Hepatocyte (in vitro differentiated cells): ENCODE data around the gene PRDM11. TPM values are rescaled to one million over a fixed set of nuclear protein-coding genes. Genes with fewer than 3 reads are reported as not detected.

Source experiments
- DNase-seq: peaks from one replicate; pipeline ENCODE4 v3.0.0-alpha.2; 2016; ENCODE audit warnings: low spot score
- H2AFZ ChIP-seq: fragments of 200-600 bp; sonication (generic); 2 replicates; pipeline ENCODE4 v1.6.0; 2016; ENCODE audit warnings: antibody characterized with exemption, mild to moderate bottlenecking
- H3K27ac ChIP-seq: fragments of 200-600 bp; sonication (generic); 2 replicates; pipeline ENCODE4 v1.5.1; 2016; ENCODE audit warnings: mild to moderate bottlenecking
- H3K27me3 ChIP-seq: fragments of 200-600 bp; sonication (generic); 2 replicates; pipeline ENCODE4 v1.6.1; 2016
- H3K36me3 ChIP-seq: fragments of 200-600 bp; sonication (generic); replicated peaks from 2 replicates; pipeline ENCODE4 v1.5.1; 2016; ENCODE audit warnings: low read depth; ENCODE audit not compliant: insufficient read depth
- H3K4me1 ChIP-seq: fragments of 200-600 bp; sonication (generic); 2 replicates; pipeline ENCODE4 v1.5.1; 2016; ENCODE audit warnings: mild to moderate bottlenecking, moderate library complexity; ENCODE audit not compliant: insufficient read depth
- H3K4me2 ChIP-seq: fragments of 200-600 bp; sonication (generic); 2 replicates; pipeline ENCODE4 v1.6.0; 2016
- H3K4me3 ChIP-seq: fragments of 200-600 bp; sonication (generic); 2 replicates; pipeline ENCODE4 v1.5.1; 2016; ENCODE audit warnings: mild to moderate bottlenecking
- H3K79me2 ChIP-seq: fragments of 200-600 bp; sonication (generic); 2 replicates; pipeline ENCODE4 v1.6.0; 2017; ENCODE audit warnings: mild to moderate bottlenecking
- H3K9me2 ChIP-seq: fragments of 200-600 bp; sonication (generic); replicated peaks from 2 replicates; pipeline ENCODE4 v1.6.0; 2017; ENCODE audit warnings: mild to moderate bottlenecking; ENCODE audit not compliant: insufficient read depth
- H3K9me3 ChIP-seq: fragments of 200-600 bp; sonication (generic); 2 replicates; pipeline ENCODE4 v1.5.1; 2016; ENCODE audit warnings: low read depth, mild to moderate bottlenecking
- H4K20me1 ChIP-seq: fragments of 200-600 bp; sonication (generic); 2 replicates; pipeline ENCODE4 v1.6.0; 2016; ENCODE audit warnings: mild to moderate bottlenecking; ENCODE audit not compliant: insufficient read depth, poor library complexity, severe bottlenecking
- EZH2 ChIP-seq: fragments of 200-600 bp; sonication (generic); IDR thresholded peaks from 2 replicates; pipeline ENCODE4 v1.6.1; 2016; ENCODE audit warnings: antibody characterized with exemption, mild to moderate bottlenecking, borderline replicate concordance
- EZH2phosphoT487 ChIP-seq: fragments of 200-600 bp; sonication (generic); IDR thresholded peaks from one replicate; pipeline ENCODE4 v1.6.1; 2018; ENCODE audit warnings: antibody characterized with exemption, mild to moderate bottlenecking, low read depth, moderate library complexity; ENCODE audit not compliant: unreplicated experiment, severe bottlenecking
- WGBS: methylation state at CpG from one replicate; pipeline ENCODE4 v1.1.6; 2016; ENCODE audit warnings: low lambda C conversion rate; ENCODE audit errors: missing lambda C conversion rate; 5-methylcytosine and 5-hydroxymethylcytosine counted together
- polyA plus RNA-seq: library from polyadenylated mRNA; unstranded; fragments of >200 nt; fragmentation: Nextera tagmentation; extraction: Ambion mirVana; gene quantifications from 2 replicates; pipeline ENCODE4 v1.2.1, GENCODE V29; 2016
- total RNA-seq: library from RNA; depleted of rRNA; stranded (reverse); fragments of >200 nt; gene quantifications from 2 replicates; pipeline ENCODE4 v1.2.3, GENCODE V29; 2014
- TF ChIP-seq, protein P1 (sequence below): fragments of 200-600 bp; sonication (generic); IDR thresholded peaks from 2 replicates; pipeline ENCODE4 v1.5.1; 2016; ENCODE audit warnings: antibody characterized with exemption, mild to moderate bottlenecking; ENCODE audit not compliant: poor library complexity

The PRDM11 gene
- total and polyA plus RNA-seq, 2 experiments from 2014 or later, result 11.2 to 15.0 TPM

DNA sequence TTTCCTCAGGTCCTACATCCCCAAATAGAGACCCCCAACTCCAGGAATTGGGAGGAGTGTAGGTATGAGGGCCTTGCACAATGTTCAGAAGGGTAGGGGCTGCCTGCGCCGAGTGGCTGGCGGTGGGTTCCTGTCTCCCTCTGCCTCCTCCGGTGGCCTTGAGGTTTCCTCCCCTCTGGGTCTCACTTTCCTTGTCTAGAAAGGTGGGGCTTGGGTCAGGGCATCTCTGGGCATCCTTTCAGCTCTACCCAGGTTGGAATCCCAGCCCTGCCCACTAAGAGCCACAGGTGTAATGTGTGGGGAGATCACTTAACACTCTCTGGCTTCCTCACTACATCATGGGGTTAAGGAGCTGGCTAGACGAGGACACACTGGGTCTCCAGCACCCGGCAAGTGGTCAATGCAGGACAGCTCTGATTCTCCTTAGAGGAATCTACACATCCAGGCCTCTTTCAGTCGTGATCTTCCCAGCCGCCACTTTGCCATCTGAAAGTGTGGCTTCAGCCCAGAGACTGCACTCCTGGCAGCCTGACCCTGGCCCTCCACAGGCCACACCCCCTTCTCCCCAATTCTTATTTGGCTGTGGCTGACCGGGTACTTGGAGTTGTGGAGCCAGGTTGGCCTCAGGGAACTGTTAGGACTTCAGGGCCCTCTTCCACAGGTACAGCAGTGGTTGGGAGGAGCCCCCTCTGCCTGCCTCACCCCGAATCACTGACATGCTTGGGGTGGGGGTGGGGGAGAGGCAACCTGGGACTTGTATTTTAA lies 22.1 kb downstream of the PRDM11 start:
- Histone ChIP-seq H3K4me1 (no peaks in the 10 kb centered on the region), H3K36me3 (no peaks in the 10 kb centered on the region), H3K4me2 (no peak overlapping the region), H3K9me2 (no peaks in the 10 kb centered on the region), H3K27me3 (no peaks in the 10 kb centered on the region), H3K9me3 (no peaks in the 10 kb centered on the region), H4K20me1 (peaks cover under 1% of the 10 kb centered on the region), H2AFZ (no peak overlapping the region), H3K4me3 (no peak overlapping the region), H3K79me2 (peaks cover 51% of the 10 kb centered on the region), H3K27ac (no peak overlapping the region)
- WGBS, result 86% methylated on average over 10 of the region's 10 CpGs
- no peak for DNase-seq
- TF ChIP-seq, protein P1, sequence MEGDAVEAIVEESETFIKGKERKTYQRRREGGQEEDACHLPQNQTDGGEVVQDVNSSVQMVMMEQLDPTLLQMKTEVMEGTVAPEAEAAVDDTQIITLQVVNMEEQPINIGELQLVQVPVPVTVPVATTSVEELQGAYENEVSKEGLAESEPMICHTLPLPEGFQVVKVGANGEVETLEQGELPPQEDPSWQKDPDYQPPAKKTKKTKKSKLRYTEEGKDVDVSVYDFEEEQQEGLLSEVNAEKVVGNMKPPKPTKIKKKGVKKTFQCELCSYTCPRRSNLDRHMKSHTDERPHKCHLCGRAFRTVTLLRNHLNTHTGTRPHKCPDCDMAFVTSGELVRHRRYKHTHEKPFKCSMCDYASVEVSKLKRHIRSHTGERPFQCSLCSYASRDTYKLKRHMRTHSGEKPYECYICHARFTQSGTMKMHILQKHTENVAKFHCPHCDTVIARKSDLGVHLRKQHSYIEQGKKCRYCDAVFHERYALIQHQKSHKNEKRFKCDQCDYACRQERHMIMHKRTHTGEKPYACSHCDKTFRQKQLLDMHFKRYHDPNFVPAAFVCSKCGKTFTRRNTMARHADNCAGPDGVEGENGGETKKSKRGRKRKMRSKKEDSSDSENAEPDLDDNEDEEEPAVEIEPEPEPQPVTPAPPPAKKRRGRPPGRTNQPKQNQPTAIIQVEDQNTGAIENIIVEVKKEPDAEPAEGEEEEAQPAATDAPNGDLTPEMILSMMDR, result no peak
- TF ChIP-seq EZH2phosphoT487, result no peak
- TF ChIP-seq EZH2, result no peak

DNA sequence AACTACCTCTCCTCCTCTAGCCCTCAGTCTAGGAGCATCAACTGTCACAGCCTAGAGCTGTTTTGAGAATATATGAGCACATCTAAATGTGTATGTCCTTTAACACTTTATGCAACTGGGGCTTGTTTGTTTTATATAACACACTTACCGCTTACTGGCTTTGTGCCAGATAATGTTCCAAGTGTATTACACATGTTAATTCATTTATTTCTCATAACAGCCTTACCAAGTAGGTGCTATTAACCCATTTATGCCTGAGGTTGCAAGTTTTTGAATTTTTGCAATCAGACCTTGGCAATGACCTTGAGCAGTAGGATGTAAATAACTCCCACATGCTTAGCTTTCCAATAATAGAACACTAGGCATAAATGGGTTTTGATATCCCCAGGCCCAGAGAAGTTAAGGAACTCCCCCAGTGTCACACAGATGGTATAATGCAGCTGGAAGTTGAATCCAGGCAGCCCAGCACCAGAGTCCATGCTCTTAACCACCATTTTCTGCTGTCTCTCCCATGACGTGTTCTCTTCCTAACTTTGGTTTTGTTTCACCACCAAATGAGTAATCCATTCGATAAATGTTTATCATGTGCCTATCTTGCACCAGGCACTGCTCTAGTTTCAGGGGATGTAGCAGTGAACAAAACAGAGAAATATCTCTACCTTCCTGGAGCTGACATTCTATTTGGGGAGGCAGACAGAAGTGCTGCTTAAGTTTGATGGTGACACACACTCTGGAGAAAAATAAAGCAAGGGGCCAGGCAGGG lies 23.1 kb downstream of the PRDM11 start:
- no peak overlapping the region for H2AFZ ChIP-seq
- H3K4me2 ChIP-seq, result no peak overlapping the region
- no peaks in the 10 kb centered on the region for H3K36me3 ChIP-seq
- no peaks in the 10 kb centered on the region for H3K9me3 ChIP-seq
- H4K20me1 ChIP-seq, result no peaks in the 10 kb centered on the region
- no peak overlapping the region for H3K27ac ChIP-seq
- H3K4me1 ChIP-seq, result no peaks in the 10 kb centered on the region
- TF ChIP-seq, protein P1, result no peak
- no peak for TF ChIP-seq EZH2phosphoT487
- TF ChIP-seq EZH2, result no peak
- no peaks in the 10 kb centered on the region for H3K27me3 ChIP-seq
- H3K79me2 ChIP-seq, result peaks cover 43% of the 10 kb centered on the region
- H3K4me3 ChIP-seq, result no peak overlapping the region
- no peak for DNase-seq
- H3K9me2 ChIP-seq, result no peaks in the 10 kb centered on the region
- WGBS, result 85% methylated on average over 3 of the region's 3 CpGs

DNA sequence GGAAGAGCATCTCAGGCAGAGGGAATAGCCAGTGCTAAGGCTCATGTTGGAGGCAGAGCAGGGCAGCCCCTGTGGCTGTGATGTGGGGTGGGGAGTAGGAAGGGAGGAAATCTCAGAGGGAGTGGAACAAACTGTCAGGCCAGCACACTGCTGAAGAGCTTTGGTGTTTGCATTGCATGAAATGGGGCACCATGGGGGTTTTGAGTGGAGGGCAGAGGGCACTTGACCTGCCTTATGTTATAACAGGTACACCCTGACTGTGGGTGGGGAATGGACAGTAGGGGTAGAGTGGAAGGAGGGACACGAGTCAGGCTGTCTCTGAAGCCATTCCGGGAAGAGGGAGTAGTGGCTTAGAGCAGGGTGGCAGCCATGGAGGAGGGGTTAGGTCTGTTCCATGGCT lies 24.0 kb downstream of the PRDM11 start:
- no peak overlapping the region for H3K4me2 ChIP-seq
- no peaks in the 10 kb centered on the region for H3K27me3 ChIP-seq
- H3K36me3 ChIP-seq, result no peaks in the 10 kb centered on the region
- H3K4me3 ChIP-seq, result no peak overlapping the region
- WGBS, result 60% methylated on average over 2 of the region's 2 CpGs
- TF ChIP-seq EZH2 (no peak), EZH2phosphoT487 (no peak)
- TF ChIP-seq, protein P1, result no peak
- H2AFZ ChIP-seq, result no peak overlapping the region
- H3K9me2 ChIP-seq, result no peaks in the 10 kb centered on the region
- H4K20me1 ChIP-seq, result no peaks in the 10 kb centered on the region
- no peak for DNase-seq
- H3K27ac ChIP-seq, result no peak overlapping the region
- no peaks in the 10 kb centered on the region for H3K4me1 ChIP-seq
- H3K9me3 ChIP-seq, result no peaks in the 10 kb centered on the region
- H3K79me2 ChIP-seq, result peaks cover 38% of the 10 kb centered on the region
